GM12878 (cell line): Measurements from ENCODE around the gene ARHGEF33. TPM values are rescaled to one million over a fixed set of nuclear protein-coding genes. Genes with fewer than 3 reads are reported as not detected.
A peak's percentile ranks its signal among the peaks of the same experiment; 100 is the strongest.

Experiments used
- EED ChIP-seq: sonication (generic); IDR thresholded peaks from 2 replicates; pipeline ENCODE4 v1.6.1; 2016; ENCODE audit warnings: antibody characterized with exemption, low read depth
- ETV6 ChIP-seq, 2 experiments: fragments of 450-650 bp in 1 of 2; IDR thresholded peaks in 1 of 2; conservative IDR thresholded peaks in 1 of 2; 2 replicates each; pipeline ENCODE4 v1.6.1; 2014; ENCODE audit warnings: antibody characterized with exemption in 1 of 2, borderline replicate concordance in 1 of 2, low read depth in 1 of 2, mild to moderate bottlenecking in 1 of 2, moderate library complexity in 1 of 2
- JUND ChIP-seq: IDR thresholded peaks from 2 replicates; pipeline ENCODE4 v1.6.1; 2012; ENCODE audit warnings: low read depth, mild to moderate bottlenecking, low read length, improper control_type of control experiment, moderate library complexity
- MAX ChIP-seq: IDR thresholded peaks from 2 replicates; pipeline ENCODE4 v1.6.1; 2012; ENCODE audit warnings: low read depth, low read length, improper control_type of control experiment
- MTA3 ChIP-seq: IDR thresholded peaks from 2 replicates; pipeline ENCODE4 v1.6.1; 2012; ENCODE audit warnings: low read length, inconsistent platforms, borderline replicate concordance
- NFIC ChIP-seq: IDR thresholded peaks from 2 replicates; pipeline ENCODE4 v1.6.1; 2012; ENCODE audit warnings: low read depth, mild to moderate bottlenecking, inconsistent platforms, low read length, moderate library complexity
- PBX3 ChIP-seq: IDR thresholded peaks from 2 replicates; pipeline ENCODE4 v1.6.1; 2011; ENCODE audit warnings: mild to moderate bottlenecking, low read depth, low read length, moderate library complexity; ENCODE audit not compliant: insufficient replicate concordance
- POU2F2 ChIP-seq: IDR thresholded peaks from 3 replicates; pipeline ENCODE4 v1.6.1; 2011; ENCODE audit warnings: low read depth, mild to moderate bottlenecking, low read length, borderline replicate concordance
- RB1 ChIP-seq: fragments of 450-650 bp; formaldehyde crosslinking; IDR thresholded peaks from 2 replicates; pipeline ENCODE4 v1.6.1; 2017; ENCODE audit warnings: mild to moderate bottlenecking, borderline replicate concordance
- RELA ChIP-seq: fragments of 450-650 bp; IDR thresholded peaks from 2 replicates; pipeline ENCODE4 v1.8.0; 2014; ENCODE audit warnings: borderline replicate concordance; ENCODE audit not compliant: partially characterized antibody
- RFX5 ChIP-seq: IDR thresholded peaks from 2 replicates; pipeline ENCODE4 v1.6.1; 2011; ENCODE audit warnings: low read depth, low read length, improper control_type of control experiment
- SIX5 ChIP-seq: IDR thresholded peaks from 2 replicates; pipeline ENCODE4 v1.6.1; 2011; ENCODE audit warnings: mild to moderate bottlenecking, low read depth, low read length, moderate library complexity; ENCODE audit not compliant: severe bottlenecking
- SKIL ChIP-seq: fragments of 450-650 bp; IDR thresholded peaks from 2 replicates; pipeline ENCODE4 v1.6.1; 2017; ENCODE audit warnings: mild to moderate bottlenecking, low read depth, inconsistent platforms; ENCODE audit not compliant: poor library complexity, severe bottlenecking
- SMAD1 ChIP-seq: fragments of 450-650 bp; IDR thresholded peaks from 2 replicates; pipeline ENCODE4 v1.6.1; 2018; ENCODE audit warnings: mild to moderate bottlenecking, low read depth; ENCODE audit not compliant: partially characterized antibody
- TBL1XR1 ChIP-seq: IDR thresholded peaks from 2 replicates; pipeline ENCODE4 v1.6.1; 2012; ENCODE audit warnings: low read depth, low read length, improper control_type of control experiment
- WRNIP1 ChIP-seq: IDR thresholded peaks from 2 replicates; pipeline ENCODE4 v1.6.1; 2011; ENCODE audit warnings: low read depth, low read length, improper control_type of control experiment, borderline replicate concordance
- polyA plus RNA-seq, 11 experiments: library from polyadenylated mRNA; depleted of rRNA in 4 of 11; unstranded in 6 of 11; stranded (reverse) in 5 of 11; fragments of >200 nt; fragmentation: Nextera tagmentation in 4 of 11; fragmentation: Illumina TruSeq in 1 of 11; extraction: Ambion mirVana in 4 of 11; extraction: Trizol in 1 of 11; gene quantifications; 1 replicate in 1 of 11; 2 replicates in 10 of 11; pipeline versions ENCODE4 v1.2.1 to v1.2.3, GENCODE V29; 2011 to 2016; ENCODE audit warnings: inconsistent platforms in 2 of 11, missing spikeins in 2 of 11, low read depth in 1 of 11
- total RNA-seq, 4 experiments: library from RNA; depleted of rRNA in 3 of 4; stranded (reverse); fragments of >200 nt in 3 of 4; fragmentation: Illumina TruSeq in 1 of 4; extraction: Trizol in 1 of 4; gene quantifications; 2 replicates each; pipeline versions ENCODE4 v1.2.1 to v1.2.3, GENCODE V29; 2013 to 2021
- TF ChIP-seq, protein P1 (sequence below): IDR thresholded peaks from 2 replicates; pipeline ENCODE4 v1.6.1; 2011; ENCODE audit warnings: low read depth, mild to moderate bottlenecking, low read length, moderate library complexity, borderline replicate concordance; ENCODE audit errors: extremely low read depth
- TF ChIP-seq, protein P2 (sequence below): IDR thresholded peaks from 2 replicates; pipeline ENCODE4 v1.6.1; 2012; ENCODE audit warnings: low read depth, low read length, improper control_type of control experiment
- TF ChIP-seq, protein P3 (sequence below): IDR thresholded peaks from 2 replicates; pipeline ENCODE4 v1.6.1; 2012; ENCODE audit warnings: mild to moderate bottlenecking, low read depth, low read length

The ARHGEF33 gene
- total and polyA plus RNA-seq, 10 of the 15 experiments (the other 5 are each of a cell fraction or from before 2014, with no cell fraction given) = 0.01 to 0.08 (median 0.05) TPM; not detected in 4

DNA sequence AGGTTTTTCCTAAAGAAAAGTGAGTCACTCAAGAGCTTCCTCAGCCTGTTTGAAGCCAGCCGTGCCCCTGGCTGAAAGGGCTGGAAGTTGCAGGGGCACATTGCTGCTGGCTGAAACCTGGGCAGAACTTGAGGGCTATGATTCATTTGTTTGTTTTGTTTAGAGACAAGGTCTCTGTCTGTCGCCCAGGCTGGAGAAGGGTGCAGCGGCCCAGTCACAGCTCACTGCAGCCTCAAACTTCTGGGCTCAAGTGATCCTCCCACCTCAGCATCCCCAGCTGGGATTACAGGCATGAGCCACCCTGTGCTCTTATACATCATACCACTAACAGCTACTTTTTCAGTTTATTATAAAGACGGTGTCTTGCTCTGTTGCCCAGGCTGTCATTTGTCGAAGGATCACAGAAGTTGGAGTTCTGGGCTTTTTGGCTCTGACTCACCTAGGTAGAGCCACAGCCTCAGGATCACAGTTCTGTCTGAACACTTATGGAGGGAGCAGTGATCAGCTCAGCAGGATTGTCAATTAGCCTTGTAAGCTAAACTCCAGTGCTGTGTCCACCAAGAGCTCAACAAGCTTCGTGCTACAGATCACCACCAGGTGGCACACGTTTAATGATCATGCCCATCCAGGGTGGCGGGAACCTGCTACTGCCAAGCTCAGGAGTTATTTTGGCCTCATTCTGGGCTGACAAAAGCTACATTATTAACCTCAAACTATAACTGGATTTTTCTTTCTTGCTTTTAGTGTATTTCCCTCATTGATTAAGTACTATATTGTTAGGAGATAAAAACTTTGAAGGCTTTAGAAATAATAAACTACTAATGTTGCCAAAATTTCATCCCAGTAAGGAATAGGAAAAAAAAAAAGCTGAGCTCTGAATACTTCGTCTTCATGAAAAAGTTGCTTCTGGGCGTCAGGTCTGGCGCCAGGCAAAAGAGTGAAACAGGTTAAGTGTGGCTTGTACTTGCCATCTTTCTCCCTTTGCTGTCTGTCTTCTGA lies 57.9 kb downstream of the ARHGEF33 start (continued):
- TF ChIP-seq SKIL = no peak
- peak; percentile 81; the same call in 1 of the 2 replicates for TF ChIP-seq RB1
- TF ChIP-seq ETV6 (conservative IDR thresholded peaks at IDR 0.05 in 1 of 2, IDR thresholded peaks at IDR 0.05 in 1 of 2; ENCODE audit: borderline replicate concordance in 1 of 2, low read depth in 1 of 2) = no peak
- no peak for TF ChIP-seq SMAD1
- TF ChIP-seq MTA3 = no peak
- TF ChIP-seq, protein P1, sequence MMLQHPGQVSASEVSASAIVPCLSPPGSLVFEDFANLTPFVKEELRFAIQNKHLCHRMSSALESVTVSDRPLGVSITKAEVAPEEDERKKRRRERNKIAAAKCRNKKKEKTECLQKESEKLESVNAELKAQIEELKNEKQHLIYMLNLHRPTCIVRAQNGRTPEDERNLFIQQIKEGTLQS = no peak
- no peak for TF ChIP-seq PBX3
- no peak for TF ChIP-seq POU2F2
- no peak for TF ChIP-seq TBL1XR1
- TF ChIP-seq EED = no peak
- TF ChIP-seq WRNIP1 = no peak
- no peak for TF ChIP-seq RELA
- no peak for TF ChIP-seq NFIC
- TF ChIP-seq MAX = no peak
- TF ChIP-seq, protein P2, sequence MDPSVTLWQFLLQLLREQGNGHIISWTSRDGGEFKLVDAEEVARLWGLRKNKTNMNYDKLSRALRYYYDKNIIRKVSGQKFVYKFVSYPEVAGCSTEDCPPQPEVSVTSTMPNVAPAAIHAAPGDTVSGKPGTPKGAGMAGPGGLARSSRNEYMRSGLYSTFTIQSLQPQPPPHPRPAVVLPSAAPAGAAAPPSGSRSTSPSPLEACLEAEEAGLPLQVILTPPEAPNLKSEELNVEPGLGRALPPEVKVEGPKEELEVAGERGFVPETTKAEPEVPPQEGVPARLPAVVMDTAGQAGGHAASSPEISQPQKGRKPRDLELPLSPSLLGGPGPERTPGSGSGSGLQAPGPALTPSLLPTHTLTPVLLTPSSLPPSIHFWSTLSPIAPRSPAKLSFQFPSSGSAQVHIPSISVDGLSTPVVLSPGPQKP = no peak
- no peak for TF ChIP-seq SIX5
- no peak for TF ChIP-seq RFX5
- TF ChIP-seq, protein P3, sequence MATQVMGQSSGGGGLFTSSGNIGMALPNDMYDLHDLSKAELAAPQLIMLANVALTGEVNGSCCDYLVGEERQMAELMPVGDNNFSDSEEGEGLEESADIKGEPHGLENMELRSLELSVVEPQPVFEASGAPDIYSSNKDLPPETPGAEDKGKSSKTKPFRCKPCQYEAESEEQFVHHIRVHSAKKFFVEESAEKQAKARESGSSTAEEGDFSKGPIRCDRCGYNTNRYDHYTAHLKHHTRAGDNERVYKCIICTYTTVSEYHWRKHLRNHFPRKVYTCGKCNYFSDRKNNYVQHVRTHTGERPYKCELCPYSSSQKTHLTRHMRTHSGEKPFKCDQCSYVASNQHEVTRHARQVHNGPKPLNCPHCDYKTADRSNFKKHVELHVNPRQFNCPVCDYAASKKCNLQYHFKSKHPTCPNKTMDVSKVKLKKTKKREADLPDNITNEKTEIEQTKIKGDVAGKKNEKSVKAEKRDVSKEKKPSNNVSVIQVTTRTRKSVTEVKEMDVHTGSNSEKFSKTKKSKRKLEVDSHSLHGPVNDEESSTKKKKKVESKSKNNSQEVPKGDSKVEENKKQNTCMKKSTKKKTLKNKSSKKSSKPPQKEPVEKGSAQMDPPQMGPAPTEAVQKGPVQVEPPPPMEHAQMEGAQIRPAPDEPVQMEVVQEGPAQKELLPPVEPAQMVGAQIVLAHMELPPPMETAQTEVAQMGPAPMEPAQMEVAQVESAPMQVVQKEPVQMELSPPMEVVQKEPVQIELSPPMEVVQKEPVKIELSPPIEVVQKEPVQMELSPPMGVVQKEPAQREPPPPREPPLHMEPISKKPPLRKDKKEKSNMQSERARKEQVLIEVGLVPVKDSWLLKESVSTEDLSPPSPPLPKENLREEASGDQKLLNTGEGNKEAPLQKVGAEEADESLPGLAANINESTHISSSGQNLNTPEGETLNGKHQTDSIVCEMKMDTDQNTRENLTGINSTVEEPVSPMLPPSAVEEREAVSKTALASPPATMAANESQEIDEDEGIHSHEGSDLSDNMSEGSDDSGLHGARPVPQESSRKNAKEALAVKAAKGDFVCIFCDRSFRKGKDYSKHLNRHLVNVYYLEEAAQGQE = no peak
- TF ChIP-seq JUND = no peak
